ENCODE results near the gene KLHL35. TPM values are rescaled to one million over a fixed set of nuclear protein-coding genes. Genes with fewer than 3 reads are reported as not detected.

The KLHL35 gene, protein sequence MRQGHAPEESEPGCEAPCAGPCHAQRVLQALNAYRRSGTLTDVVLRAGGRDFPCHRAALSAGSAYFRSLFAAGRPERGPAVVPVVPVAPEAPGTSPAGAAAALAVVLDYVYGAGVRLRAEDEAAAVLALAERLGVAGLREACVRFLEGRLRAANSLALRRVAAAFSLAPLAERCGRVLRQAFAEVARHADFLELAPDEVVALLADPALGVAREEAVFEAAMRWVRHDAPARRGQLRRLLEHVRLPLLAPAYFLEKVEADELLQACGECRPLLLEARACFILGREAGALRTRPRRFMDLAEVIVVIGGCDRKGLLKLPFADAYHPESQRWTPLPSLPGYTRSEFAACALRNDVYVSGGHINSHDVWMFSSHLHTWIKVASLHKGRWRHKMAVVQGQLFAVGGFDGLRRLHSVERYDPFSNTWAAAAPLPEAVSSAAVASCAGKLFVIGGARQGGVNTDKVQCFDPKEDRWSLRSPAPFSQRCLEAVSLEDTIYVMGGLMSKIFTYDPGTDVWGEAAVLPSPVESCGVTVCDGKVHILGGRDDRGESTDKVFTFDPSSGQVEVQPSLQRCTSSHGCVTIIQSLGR
- total RNA-seq: 1.8 and 2.7 TPM in 2 replicates

GRCh38 chr11:75432911-75433321, at the start of gene KLHL35:
KLHL35 (minus strand) TSS chr11:75433203; CDS start chr11:75430629, 2,574 bp downstream.

DNA sequence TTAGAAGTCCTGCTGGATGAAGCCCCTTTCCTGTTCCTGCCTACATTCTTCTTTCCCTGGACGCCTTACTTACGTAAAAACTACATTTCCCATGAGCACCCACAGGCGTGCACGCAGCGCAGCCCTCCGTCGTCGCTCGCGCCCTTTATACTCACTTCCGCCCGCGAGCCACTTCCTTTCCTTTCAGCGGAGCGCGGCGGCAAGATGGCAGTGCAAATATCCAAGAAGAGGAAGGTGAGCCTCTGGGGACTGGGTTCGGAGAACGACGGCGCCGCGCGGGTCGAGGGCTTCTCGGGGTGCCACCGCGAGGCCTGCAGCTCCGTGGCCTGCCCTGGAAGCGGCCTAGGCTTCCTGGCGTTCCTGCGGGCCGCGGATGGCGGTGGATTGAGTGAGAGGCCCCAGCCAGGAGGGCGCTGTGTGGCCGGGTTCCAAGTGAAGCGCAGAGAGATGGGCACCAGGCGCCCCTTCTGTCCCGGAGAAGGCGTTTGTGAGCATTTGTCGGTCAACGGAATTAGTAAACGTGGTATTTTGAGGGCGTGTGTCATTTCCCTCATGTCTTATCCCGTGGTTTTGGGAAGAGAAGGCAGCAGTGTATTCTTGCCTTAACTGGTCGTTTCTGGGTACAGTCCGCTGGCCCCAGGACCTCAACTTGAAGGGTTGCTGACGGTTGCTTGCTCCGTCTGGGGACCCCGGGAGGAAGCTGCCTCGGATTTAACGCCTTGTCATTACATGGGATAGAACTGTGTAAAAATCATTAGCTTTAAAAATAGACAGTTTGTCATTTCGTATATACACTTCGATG, 33.5 kb downstream of the KLHL35 start, which contains the start of gene RPS3:
Gene RPS3, plus strand, starts transcription at position 175 of the 802 bp plus-strand sequence. Its CDS starts 30 bp downstream, at position 205.

Small RNA genes within 50 kb of the gene (small RNA-seq; reads per million reads assigned to genes)
- gene SNORD15A (not detected), gene SNORD15B (747 reads per million, percentile 99 among the genes with 10 or more reads in this experiment)

Other genes with a start within 250 kb of the KLHL35 start
- 0.11 TPM in 1 of 2 replicates, not detected in the other for gene TPBGL, start 192.4 kb downstream of the KLHL35 start, total RNA-seq
- gene ARRB1, start 81.5 kb downstream of the KLHL35 start, total RNA-seq: 8.9 and 13.2 TPM in 2 replicates
- gene RPS3, start 33.7 kb downstream of the KLHL35 start, total RNA-seq: 1,320 and 2,926 TPM in 2 replicates
- 19.2 and 22.1 TPM in 2 replicates for gene GDPD5, start 92.7 kb upstream of the KLHL35 start, total RNA-seq
- 850 and 954 TPM in 2 replicates for gene SERPINH1, start 129.1 kb upstream of the KLHL35 start, total RNA-seq
- gene MAP6, start 235.8 kb upstream of the KLHL35 start, total RNA-seq: 2.6 and 5.0 TPM in 2 replicates

All from articular chondrocyte of knee joint (primary cell).